Ishikawa (cell line): Measurements from ENCODE around the gene ADD3.

Source experiments
- CREB1 ChIP-seq: IDR thresholded peaks from 2 replicates; pipeline ENCODE4 v1.6.1; 2012; ENCODE audit warnings: low read depth
- EGR1 ChIP-seq: IDR thresholded peaks from 2 replicates; pipeline ENCODE4 v1.6.1; 2012
- EP300 ChIP-seq: IDR thresholded peaks from 2 replicates; pipeline ENCODE4 v1.6.1; 2012; ENCODE audit warnings: borderline replicate concordance
- FOXM1 ChIP-seq: IDR thresholded peaks from 2 replicates; pipeline ENCODE4 v1.6.1; 2012; ENCODE audit warnings: low read depth, borderline replicate concordance
- RAD21 ChIP-seq: IDR thresholded peaks from 2 replicates; pipeline ENCODE4 v1.6.1; 2012; ENCODE audit warnings: low read depth
- TAF1 ChIP-seq: IDR thresholded peaks from 2 replicates; pipeline ENCODE4 v1.6.1; 2012; ENCODE audit warnings: low read depth, mild to moderate bottlenecking
- TEAD4 ChIP-seq: IDR thresholded peaks from 2 replicates; pipeline ENCODE4 v1.6.1; 2012
- YY1 ChIP-seq: IDR thresholded peaks from 2 replicates; pipeline ENCODE4 v1.6.1; 2012; ENCODE audit warnings: low read depth
- TF ChIP-seq, protein P1 (sequence below): IDR thresholded peaks from 2 replicates; pipeline ENCODE4 v1.6.1; 2012; ENCODE audit warnings: low read depth, mild to moderate bottlenecking
- TF ChIP-seq, protein P2 (sequence below): IDR thresholded peaks from 2 replicates; pipeline ENCODE4 v1.6.1; 2012
- TF ChIP-seq, protein P3 (sequence below): IDR thresholded peaks from 2 replicates; pipeline ENCODE4 v1.6.1; 2012

DNA sequence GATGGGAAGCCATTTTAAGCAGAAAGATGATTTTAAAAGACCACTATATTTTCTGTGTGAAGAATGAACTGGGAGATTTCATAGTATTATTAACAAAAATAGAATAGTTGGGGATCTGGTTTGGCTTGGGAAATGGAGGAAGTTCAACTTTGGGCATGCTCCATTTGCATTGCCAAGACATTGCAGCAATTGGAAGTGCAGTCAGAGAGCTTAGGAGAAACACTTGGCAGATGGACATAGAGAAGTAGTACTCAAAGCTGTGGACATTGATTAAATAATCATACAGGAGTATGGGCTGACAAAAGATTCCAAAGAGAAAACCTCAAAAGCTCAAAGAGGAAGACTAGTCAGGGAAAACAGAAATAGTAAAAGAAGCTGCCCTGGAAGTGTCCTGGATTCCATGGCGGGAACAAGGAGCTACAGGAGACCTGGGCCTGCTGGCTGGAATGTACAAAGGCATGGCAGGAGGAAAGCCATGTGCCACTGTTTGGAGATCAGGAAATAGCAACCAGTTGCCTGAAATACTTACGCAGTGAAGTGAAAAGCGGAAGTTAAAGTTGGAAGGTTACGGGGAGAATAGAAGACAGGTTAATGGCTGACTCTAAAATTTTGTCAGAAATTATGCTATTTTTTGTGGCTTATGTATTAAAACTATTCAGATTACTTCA lies 106.0 kb downstream of the ADD3 start:
- TF ChIP-seq EP300: no peak
- no peak for TF ChIP-seq YY1
- no peak for TF ChIP-seq RAD21
- no peak for TF ChIP-seq TEAD4
- TF ChIP-seq, protein P1, sequence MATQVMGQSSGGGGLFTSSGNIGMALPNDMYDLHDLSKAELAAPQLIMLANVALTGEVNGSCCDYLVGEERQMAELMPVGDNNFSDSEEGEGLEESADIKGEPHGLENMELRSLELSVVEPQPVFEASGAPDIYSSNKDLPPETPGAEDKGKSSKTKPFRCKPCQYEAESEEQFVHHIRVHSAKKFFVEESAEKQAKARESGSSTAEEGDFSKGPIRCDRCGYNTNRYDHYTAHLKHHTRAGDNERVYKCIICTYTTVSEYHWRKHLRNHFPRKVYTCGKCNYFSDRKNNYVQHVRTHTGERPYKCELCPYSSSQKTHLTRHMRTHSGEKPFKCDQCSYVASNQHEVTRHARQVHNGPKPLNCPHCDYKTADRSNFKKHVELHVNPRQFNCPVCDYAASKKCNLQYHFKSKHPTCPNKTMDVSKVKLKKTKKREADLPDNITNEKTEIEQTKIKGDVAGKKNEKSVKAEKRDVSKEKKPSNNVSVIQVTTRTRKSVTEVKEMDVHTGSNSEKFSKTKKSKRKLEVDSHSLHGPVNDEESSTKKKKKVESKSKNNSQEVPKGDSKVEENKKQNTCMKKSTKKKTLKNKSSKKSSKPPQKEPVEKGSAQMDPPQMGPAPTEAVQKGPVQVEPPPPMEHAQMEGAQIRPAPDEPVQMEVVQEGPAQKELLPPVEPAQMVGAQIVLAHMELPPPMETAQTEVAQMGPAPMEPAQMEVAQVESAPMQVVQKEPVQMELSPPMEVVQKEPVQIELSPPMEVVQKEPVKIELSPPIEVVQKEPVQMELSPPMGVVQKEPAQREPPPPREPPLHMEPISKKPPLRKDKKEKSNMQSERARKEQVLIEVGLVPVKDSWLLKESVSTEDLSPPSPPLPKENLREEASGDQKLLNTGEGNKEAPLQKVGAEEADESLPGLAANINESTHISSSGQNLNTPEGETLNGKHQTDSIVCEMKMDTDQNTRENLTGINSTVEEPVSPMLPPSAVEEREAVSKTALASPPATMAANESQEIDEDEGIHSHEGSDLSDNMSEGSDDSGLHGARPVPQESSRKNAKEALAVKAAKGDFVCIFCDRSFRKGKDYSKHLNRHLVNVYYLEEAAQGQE: no peak
- no peak for TF ChIP-seq FOXM1
- TF ChIP-seq, protein P2, sequence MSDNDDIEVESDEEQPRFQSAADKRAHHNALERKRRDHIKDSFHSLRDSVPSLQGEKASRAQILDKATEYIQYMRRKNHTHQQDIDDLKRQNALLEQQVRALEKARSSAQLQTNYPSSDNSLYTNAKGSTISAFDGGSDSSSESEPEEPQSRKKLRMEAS: no peak
- TF ChIP-seq TAF1: no peak
- no peak for TF ChIP-seq EGR1
- TF ChIP-seq, protein P3, sequence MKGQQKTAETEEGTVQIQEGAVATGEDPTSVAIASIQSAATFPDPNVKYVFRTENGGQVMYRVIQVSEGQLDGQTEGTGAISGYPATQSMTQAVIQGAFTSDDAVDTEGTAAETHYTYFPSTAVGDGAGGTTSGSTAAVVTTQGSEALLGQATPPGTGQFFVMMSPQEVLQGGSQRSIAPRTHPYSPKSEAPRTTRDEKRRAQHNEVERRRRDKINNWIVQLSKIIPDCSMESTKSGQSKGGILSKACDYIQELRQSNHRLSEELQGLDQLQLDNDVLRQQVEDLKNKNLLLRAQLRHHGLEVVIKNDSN: no peak
- no peak for TF ChIP-seq CREB1
